GM21529 (cell line): ENCODE measurements around the gene KCNQ4.
A peak's percentile ranks its signal among the peaks of the same experiment; 100 is the strongest.

Source experiments
- ATAC-seq: cut with Tn5 transposase; IDR thresholded peaks from one replicate; pipeline ENCODE4 v1.9.1; 2021; ENCODE audit not compliant: unreplicated experiment

KCNQ4 gene

GRCh38 chr1:40818264-40818961, 34.8 kb downstream of the KCNQ4 start:
- peak; percentile 86 for ATAC-seq

DNA sequence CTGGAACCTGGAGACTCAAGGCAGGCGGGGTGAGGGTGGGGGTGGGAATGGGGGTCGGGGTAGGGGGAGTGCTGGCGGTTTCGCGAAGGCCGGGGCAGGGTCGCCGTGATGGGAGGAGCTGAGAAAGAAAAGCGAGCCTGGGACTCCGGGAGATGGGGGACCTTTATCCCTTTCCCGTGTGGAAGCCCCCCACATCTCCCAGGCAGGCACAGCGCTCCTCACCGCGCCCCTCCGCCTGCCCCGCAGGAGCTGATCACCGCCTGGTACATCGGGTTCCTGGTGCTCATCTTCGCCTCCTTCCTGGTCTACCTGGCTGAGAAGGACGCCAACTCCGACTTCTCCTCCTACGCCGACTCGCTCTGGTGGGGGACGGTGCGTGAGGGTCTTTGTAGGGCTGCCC, 35.5 kb downstream of the KCNQ4 start:
- no peak for ATAC-seq

DNA sequence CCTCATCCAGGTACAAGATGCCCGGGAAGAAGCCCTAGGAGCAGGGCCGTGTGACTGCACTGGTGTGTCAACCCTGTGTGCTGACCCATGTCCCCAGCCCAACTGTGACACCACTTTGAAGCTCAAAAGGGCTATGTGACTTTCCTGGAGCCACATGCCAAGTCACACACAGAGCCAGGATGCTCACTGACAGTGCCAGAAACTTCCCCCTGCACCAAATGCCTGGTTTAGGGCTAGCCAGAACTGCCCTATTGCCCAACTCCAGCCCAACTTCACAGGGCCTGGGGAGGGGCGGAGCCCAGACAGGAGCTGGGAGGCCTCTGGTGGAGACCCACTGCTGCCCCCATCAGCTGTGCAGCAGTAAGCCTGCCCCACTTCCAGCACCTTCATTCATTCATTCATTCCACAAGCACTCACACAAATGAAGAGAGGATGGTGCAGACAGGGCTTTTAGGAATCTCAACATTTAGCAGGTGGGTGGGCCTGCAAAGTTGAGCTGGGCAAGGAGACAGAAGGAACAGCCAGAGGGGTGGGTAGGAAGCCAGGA, 36.7 kb downstream of the KCNQ4 start:
- no peak for ATAC-seq

DNA sequence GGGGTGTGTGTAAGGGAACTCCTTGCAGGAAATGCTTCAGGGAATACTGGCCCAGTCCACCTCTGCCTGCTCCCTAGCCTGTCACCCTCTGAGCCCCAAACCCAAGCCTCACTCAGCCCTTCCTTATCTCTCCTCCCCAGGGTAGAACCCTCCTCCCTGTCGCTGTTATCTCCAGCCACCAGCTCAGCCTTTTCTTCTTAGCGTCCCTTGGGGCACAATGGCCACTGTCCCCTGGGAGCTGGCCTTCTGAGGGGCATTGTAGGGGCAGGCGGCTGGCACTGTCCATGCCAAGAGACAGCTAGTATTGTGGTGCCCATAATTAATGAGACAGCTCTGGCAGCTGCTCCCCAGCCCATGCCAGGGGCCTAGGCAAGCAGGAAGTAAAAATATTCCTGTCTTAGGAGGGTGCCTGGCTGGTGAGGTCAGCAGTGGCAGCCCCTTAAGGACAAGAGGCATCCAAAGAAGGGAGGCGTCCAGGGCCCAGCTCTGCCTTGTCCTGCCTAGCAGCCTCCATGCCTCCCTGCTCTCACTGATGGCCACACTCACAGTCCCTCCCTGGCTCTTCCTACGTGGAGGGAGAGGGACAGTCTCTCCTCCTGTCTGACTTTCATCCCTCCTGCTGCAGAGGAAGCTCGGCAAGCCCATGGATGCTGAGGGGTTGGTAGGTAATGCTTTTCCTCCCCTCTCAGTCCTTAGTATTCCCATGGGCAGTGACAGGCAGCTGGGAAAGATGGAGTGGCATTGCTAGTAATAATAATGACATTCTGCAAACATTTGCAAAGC, 37.5 kb downstream of the KCNQ4 start:
- no peak for ATAC-seq

GRCh38 chr1:40822890-40823289, 39.3 kb downstream of the KCNQ4 start:
- no peak for ATAC-seq

GRCh38 chr1:40823345-40823744, 39.8 kb downstream of the KCNQ4 start:
- ATAC-seq, result no peak

DNA sequence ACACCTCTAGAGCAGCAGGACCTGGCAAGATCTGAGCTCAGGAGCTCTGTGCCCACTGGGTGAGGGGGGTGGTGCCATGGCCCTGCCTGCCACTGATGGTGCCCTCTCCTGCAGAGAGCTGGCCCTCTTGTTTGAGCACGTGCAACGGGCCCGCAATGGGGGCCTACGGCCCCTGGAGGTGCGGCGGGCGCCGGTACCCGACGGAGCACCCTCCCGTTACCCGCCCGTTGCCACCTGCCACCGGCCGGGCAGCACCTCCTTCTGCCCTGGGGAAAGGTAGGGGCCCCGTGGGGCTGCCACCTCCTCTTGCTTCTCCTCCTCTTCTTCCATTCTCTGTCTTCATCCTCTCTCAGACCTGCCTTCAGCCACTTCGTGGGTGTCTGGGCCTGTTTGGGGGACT, 40.4 kb downstream of the KCNQ4 start:
- no peak for ATAC-seq

DNA sequence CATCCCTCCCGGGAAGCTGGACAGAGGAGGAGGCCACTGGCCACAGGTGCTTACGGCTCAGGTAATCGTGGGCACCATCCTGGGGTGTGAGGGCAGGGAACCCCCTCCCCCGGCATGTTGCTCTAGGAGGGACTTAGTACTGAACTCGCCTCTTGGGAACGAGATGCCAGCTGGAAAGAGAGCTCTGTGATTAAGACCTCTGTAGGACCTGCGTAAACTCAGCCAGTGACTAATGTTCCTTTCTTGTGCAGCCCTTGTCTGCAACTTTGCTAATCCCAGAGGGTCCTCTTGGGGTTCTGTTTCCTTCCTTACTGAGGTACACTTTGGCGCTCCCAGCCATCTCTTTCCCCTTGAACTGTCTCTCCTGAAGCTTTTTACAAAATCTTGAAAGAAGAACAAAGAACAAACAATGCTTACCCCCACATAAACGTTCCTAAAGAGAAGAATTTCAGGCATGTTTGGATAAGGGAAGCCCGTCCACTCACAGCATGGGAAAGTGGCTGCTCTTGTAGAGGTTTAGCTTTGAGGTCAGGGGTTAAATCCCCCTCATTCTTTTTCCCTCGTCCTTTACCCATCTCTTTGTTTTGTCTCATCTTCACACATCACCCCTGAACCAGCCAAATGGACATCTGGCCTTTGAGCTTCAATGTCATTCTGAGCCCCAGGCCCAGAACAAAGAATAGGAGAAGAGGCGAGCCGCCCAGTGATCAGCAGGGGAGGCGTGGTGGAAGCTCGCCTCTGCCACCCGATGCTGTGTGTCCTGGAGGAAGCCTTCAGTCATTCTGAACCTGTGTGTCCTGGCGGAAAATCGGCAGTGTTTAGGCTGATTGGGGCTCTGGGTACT, 41.2 kb downstream of the KCNQ4 start:
- ATAC-seq, result no peak

DNA sequence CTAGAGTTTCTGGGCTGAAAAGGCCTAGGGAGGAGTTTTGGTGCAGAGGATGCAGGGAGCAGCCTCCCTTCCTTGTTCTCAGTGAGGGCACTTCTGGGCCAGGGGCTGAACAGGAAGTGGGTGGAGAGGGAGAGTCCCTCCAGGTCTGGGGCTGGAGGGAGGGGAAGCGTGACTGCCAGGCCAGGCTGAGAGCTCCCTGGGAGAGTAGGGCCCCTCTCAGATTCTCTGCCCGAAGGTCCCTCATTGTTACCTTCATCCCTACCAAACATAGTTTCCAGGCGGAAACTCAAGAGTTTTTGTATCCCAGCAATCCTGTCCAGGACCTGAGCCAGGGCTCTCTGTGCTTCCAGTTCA, 41.8 kb downstream of the KCNQ4 start:
- peak; percentile 64 for ATAC-seq

GRCh38 chr1:40825996-40826395, 42.4 kb downstream of the KCNQ4 start:
- no peak for ATAC-seq

DNA sequence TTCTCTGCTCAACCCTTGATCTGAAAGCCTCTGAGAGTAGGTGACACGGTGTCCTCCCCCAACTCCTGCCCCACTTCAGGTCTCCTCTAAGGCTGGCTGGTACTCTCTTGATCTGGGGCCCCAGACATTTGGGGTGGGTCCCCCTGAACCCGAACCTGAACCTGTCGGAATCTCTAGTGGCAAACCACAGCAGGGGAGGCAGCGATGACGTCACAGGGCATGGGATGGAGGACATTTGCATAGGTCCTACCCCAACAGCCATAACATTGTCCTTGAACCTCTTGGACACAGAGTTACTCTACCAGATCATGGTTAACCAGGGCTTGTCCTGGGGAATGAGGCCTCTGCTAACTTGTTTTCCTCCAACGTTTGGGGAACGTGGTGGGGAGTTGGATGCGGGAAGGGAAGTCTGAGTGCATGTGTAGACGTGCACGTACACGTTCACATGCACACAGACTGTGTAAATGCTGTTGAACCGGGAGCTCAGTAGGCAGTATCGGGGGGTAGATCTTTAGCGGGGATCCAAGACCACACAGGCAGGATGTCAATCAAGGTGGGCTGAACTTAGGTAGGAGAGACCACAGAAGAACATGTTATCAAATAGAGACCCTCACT, 46.2 kb downstream of the KCNQ4 start:
- ATAC-seq, result no peak

- no peak for ATAC-seq
Measured at GRCh38 chr1:40830419-40830943, 46.9 kb downstream of the KCNQ4 start.

DNA sequence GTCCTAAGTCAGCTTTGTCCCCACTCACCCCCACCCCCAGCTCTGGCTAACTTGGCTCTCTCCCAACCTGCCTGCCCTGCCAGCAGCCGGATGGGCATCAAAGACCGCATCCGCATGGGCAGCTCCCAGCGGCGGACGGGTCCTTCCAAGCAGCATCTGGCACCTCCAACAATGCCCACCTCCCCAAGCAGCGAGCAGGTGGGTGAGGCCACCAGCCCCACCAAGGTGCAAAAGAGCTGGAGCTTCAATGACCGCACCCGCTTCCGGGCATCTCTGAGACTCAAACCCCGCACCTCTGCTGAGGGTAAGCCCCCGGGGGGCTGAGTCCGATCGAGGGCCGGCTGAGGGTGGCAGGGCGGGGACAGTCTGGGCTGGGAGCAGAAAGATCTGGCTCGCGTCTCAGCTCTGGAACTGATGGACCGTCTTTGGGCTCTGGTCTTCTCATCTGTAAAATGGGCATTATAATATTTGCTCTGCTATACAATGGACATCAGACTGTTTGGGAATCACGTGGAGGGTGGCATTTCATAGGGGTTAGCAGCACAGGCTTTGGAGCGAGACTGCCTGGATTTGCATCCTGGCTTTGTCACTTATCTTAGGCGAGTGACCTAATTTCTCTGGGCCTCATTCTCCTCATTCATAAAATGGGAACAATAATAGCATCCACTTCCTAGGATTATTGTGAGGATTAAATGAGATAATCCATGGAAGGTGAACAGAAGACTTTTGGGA, 47.6 kb downstream of the KCNQ4 start:
- ATAC-seq, result no peak

DNA sequence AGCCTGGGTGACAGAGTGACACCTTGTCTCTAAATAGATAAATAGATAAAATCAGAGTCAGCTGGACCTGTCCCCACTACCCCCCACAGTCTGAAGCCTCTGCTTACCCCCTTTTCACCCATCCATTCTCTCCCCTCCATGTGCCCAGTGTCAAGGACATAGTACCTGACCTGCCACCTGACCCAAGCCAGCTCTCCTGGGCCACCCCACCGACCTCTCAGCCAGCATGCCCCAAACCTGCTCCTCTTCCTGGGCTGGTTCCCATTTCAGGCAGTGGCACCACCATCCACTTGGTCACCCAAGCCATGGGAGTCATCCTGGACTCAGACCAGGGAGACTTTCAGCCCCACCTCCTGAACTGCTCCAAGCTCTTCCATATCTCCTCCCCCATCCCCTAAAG, 50.4 kb downstream of the KCNQ4 start:
- no peak for ATAC-seq

GRCh38 chr1:40834968-40835545, 51.5 kb downstream of the KCNQ4 start:
- no peak for ATAC-seq

DNA sequence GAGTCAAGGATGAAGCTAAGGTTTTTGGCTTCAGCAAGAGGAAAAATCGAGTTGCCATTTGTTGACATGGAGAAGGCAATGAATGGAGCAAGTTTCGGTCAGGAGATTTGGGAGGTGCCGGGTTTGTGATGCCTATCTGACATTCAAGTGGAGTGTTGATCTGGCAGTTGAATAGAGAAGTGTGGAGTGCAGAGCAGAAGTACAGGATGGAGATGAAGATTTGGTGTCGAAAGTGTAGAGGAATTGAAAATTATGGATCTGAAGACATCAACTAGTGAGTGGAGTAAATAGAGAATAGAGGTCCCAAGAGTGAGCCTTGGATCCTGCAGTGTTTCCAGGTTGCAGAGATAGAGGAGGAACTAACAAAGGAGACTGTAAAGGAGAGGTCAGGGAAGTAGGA, 52.7 kb downstream of the KCNQ4 start:
- no peak for ATAC-seq

- no peak for ATAC-seq
Measured at GRCh38 chr1:40837601-40838000, 54.0 kb downstream of the KCNQ4 start.

- ATAC-seq, result no peak
Measured at GRCh38 chr1:40838045-40838979, 54.7 kb downstream of the KCNQ4 start.
